ENCODE measurements around the gene PRR3.

PRR3 gene

GRCh38 chr6:30554962-30555815 lies 1.9 kb upstream of the PRR3 start:
- peak overlapping the region; percentile 99 for H3K27ac ChIP-seq (ENCODE audit: low read depth, low read length)
- H3K9me3 ChIP-seq (ENCODE audit: control insufficient read depth in 1 of 2, low read length in 2 of 2), result no peaks in the 10 kb centered on the region
- no peaks in the 10 kb centered on the region for H3K27me3 ChIP-seq (ENCODE audit: control insufficient read depth in 1 of 2, insufficient read depth in 2 of 2, low read length in 2 of 2)
- H3K9ac ChIP-seq (ENCODE audit: low read depth in 1 of 2, low read length in 2 of 2), result peak overlapping the region; percentile 67 to 91
- peaks cover 9 to 18% of the 10 kb centered on the region in 2 donors for H3K4me1 ChIP-seq (ENCODE audit: control insufficient read depth in 1 of 2, insufficient read depth in 2 of 2, low read length in 2 of 2)
- peak overlapping the region; percentile 98 to 100 for H3K4me3 ChIP-seq (ENCODE audit: low read depth in 1 of 2, low read length in 2 of 2)
- peaks cover 9 to 39% of the 10 kb centered on the region in 2 donors for H3K36me3 ChIP-seq (ENCODE audit: control insufficient read depth in 1 of 2, insufficient read depth in 2 of 2, low read length in 2 of 2)

- H3K36me3 ChIP-seq (ENCODE audit: control insufficient read depth in 1 of 2, insufficient read depth in 2 of 2, low read length in 2 of 2), result peaks cover 4 to 37% of the 10 kb centered on the region in 2 donors
- H3K4me3 ChIP-seq (ENCODE audit: low read depth in 1 of 2, low read length in 2 of 2), result peak overlapping the region; percentile 98 to 100
- peak overlapping the region; percentile 99 for H3K27ac ChIP-seq (ENCODE audit: low read depth, low read length)
- no peaks in the 10 kb centered on the region for H3K9me3 ChIP-seq (ENCODE audit: control insufficient read depth in 1 of 2, low read length in 2 of 2)
- H3K4me1 ChIP-seq (ENCODE audit: control insufficient read depth in 1 of 2, insufficient read depth in 2 of 2, low read length in 2 of 2), result peaks cover 9 to 18% of the 10 kb centered on the region in 2 donors
- H3K9ac ChIP-seq (ENCODE audit: low read depth in 1 of 2, low read length in 2 of 2), result peak overlapping the region; percentile 67 to 91
- H3K27me3 ChIP-seq (ENCODE audit: control insufficient read depth in 1 of 2, insufficient read depth in 2 of 2, low read length in 2 of 2), result no peaks in the 10 kb centered on the region
These were observed 1.4 kb upstream of the PRR3 start for GRCh38 chr6:30555816-30556065.

- Histone ChIP-seq H3K9me3 (ENCODE audit: control insufficient read depth in 1 of 2, low read length in 2 of 2) (no peaks in the 10 kb centered on the region), H3K27me3 (ENCODE audit: control insufficient read depth in 1 of 2, insufficient read depth in 2 of 2, low read length in 2 of 2) (no peaks in the 10 kb centered on the region)
These were observed 809 bp upstream of the PRR3 start, which contains the start of gene GNL1 for GRCh38 chr6:30556066-30556905. Gene GNL1, minus strand, starts transcription at chr6:30556489. Its CDS starts 286 bp downstream, at chr6:30556203.

GRCh38 chr6:30557683-30557981 lies 537 bp downstream of the PRR3 start:
- peak overlapping the region; percentile 98 to 100 for H3K4me3 ChIP-seq (ENCODE audit: low read depth in 1 of 2, low read length in 2 of 2)
- H3K27ac ChIP-seq (ENCODE audit: low read depth, low read length), result no peak overlapping the region
- no peaks in the 10 kb centered on the region for H3K9me3 ChIP-seq (ENCODE audit: control insufficient read depth in 1 of 2, low read length in 2 of 2)
- H3K36me3 ChIP-seq (ENCODE audit: control insufficient read depth in 1 of 2, insufficient read depth in 2 of 2, low read length in 2 of 2), result peaks cover 0 to 32% of the 10 kb centered on the region in 2 donors
- peaks cover 9 to 18% of the 10 kb centered on the region in 2 donors for H3K4me1 ChIP-seq (ENCODE audit: control insufficient read depth in 1 of 2, insufficient read depth in 2 of 2, low read length in 2 of 2)
- peak overlapping the region; percentile 67 to 91 for H3K9ac ChIP-seq (ENCODE audit: low read depth in 1 of 2, low read length in 2 of 2)
- no peaks in the 10 kb centered on the region for H3K27me3 ChIP-seq (ENCODE audit: control insufficient read depth in 1 of 2, insufficient read depth in 2 of 2, low read length in 2 of 2)

More at GRCh38 chr6:30556066-30556905, 809 bp upstream of the PRR3 start, which contains the start of gene GNL1:
- H3K9ac ChIP-seq (ENCODE audit: low read depth in 1 of 2, low read length in 2 of 2), result peak within 1 kb of the TSS; percentile 67 to 91
- H3K36me3 ChIP-seq (ENCODE audit: control insufficient read depth in 1 of 2, insufficient read depth in 2 of 2, low read length in 2 of 2), result peaks cover 0 to 34% of the 10 kb centered on the region in 2 donors
- H3K4me3 ChIP-seq (ENCODE audit: low read depth in 1 of 2, low read length in 2 of 2), result peak within 1 kb of the TSS; percentile 98 to 100
- peak within 1 kb of the TSS; percentile 99 for H3K27ac ChIP-seq (ENCODE audit: low read depth, low read length)
- peaks cover 9 to 18% of the 10 kb centered on the region in 2 donors for H3K4me1 ChIP-seq (ENCODE audit: control insufficient read depth in 1 of 2, insufficient read depth in 2 of 2, low read length in 2 of 2)

- no peak overlapping the region for H3K27ac ChIP-seq (ENCODE audit: low read depth, low read length)
- no peak overlapping the region for H3K4me3 ChIP-seq (ENCODE audit: low read depth in 1 of 2, low read length in 2 of 2)
- peaks cover 8 to 9% of the 10 kb centered on the region in 2 donors for H3K4me1 ChIP-seq (ENCODE audit: control insufficient read depth in 1 of 2, insufficient read depth in 2 of 2, low read length in 2 of 2)
- no peaks in the 10 kb centered on the region for H3K27me3 ChIP-seq (ENCODE audit: control insufficient read depth in 1 of 2, insufficient read depth in 2 of 2, low read length in 2 of 2)
- H3K9ac ChIP-seq (ENCODE audit: low read depth in 1 of 2, low read length in 2 of 2), result no peak overlapping the region
- no peaks in the 10 kb centered on the region for H3K9me3 ChIP-seq (ENCODE audit: control insufficient read depth in 1 of 2, low read length in 2 of 2)
- peaks cover 7 to 20% of the 10 kb centered on the region in 2 donors for H3K36me3 ChIP-seq (ENCODE audit: control insufficient read depth in 1 of 2, insufficient read depth in 2 of 2, low read length in 2 of 2)
These were observed 3.8 kb downstream of the PRR3 start for GRCh38 chr6:30560930-30561329.

- Histone ChIP-seq H3K36me3 (ENCODE audit: control insufficient read depth in 1 of 2, insufficient read depth in 2 of 2, low read length in 2 of 2) (peaks cover 7 to 20% of the 10 kb centered on the region in 2 donors), H3K9ac (ENCODE audit: low read depth in 1 of 2, low read length in 2 of 2) (no peak overlapping the region), H3K9me3 (ENCODE audit: control insufficient read depth in 1 of 2, low read length in 2 of 2) (no peaks in the 10 kb centered on the region), H3K4me3 (ENCODE audit: low read depth in 1 of 2, low read length in 2 of 2) (no peak overlapping the region), H3K27me3 (ENCODE audit: control insufficient read depth in 1 of 2, insufficient read depth in 2 of 2, low read length in 2 of 2) (no peaks in the 10 kb centered on the region), H3K4me1 (ENCODE audit: control insufficient read depth in 1 of 2, insufficient read depth in 2 of 2, low read length in 2 of 2) (peaks cover 5 to 6% of the 10 kb centered on the region in 2 donors), H3K27ac (ENCODE audit: low read depth, low read length) (no peak overlapping the region)
These were observed 5.7 kb downstream of the PRR3 start for GRCh38 chr6:30562470-30563425.

- H3K4me3 ChIP-seq (ENCODE audit: low read depth in 1 of 2, low read length in 2 of 2), result no peak overlapping the region
- peaks cover 7 to 20% of the 10 kb centered on the region in 2 donors for H3K36me3 ChIP-seq (ENCODE audit: control insufficient read depth in 1 of 2, insufficient read depth in 2 of 2, low read length in 2 of 2)
- H3K27ac ChIP-seq (ENCODE audit: low read depth, low read length), result no peak overlapping the region
- no peak overlapping the region for H3K9ac ChIP-seq (ENCODE audit: low read depth in 1 of 2, low read length in 2 of 2)
- no peaks in the 10 kb centered on the region for H3K27me3 ChIP-seq (ENCODE audit: control insufficient read depth in 1 of 2, insufficient read depth in 2 of 2, low read length in 2 of 2)
- no peaks in the 10 kb centered on the region for H3K9me3 ChIP-seq (ENCODE audit: control insufficient read depth in 1 of 2, low read length in 2 of 2)
- H3K4me1 ChIP-seq (ENCODE audit: control insufficient read depth in 1 of 2, insufficient read depth in 2 of 2, low read length in 2 of 2), result no peaks in the 10 kb centered on the region
These were observed 7.0 kb downstream of the PRR3 start for GRCh38 chr6:30564114-30564513.

- Histone ChIP-seq H3K27me3 (ENCODE audit: control insufficient read depth in 1 of 2, insufficient read depth in 2 of 2, low read length in 2 of 2) (no peaks in the 10 kb centered on the region), H3K4me1 (ENCODE audit: control insufficient read depth in 1 of 2, insufficient read depth in 2 of 2, low read length in 2 of 2) (peaks cover 6 to 7% of the 10 kb centered on the region in 2 donors), H3K27ac (ENCODE audit: low read depth, low read length) (no peak overlapping the region), H3K36me3 (ENCODE audit: control insufficient read depth in 1 of 2, insufficient read depth in 2 of 2, low read length in 2 of 2) (peaks cover 7 to 20% of the 10 kb centered on the region in 2 donors), H3K9ac (ENCODE audit: low read depth in 1 of 2, low read length in 2 of 2) (no peak overlapping the region), H3K4me3 (ENCODE audit: low read depth in 1 of 2, low read length in 2 of 2) (no peak overlapping the region), H3K9me3 (ENCODE audit: control insufficient read depth in 1 of 2, low read length in 2 of 2) (no peaks in the 10 kb centered on the region)
These were observed 8.7 kb downstream of the PRR3 start for GRCh38 chr6:30565772-30566171.

- Histone ChIP-seq H3K4me3 (ENCODE audit: low read depth in 1 of 2, low read length in 2 of 2) (no peak overlapping the region), H3K27me3 (ENCODE audit: control insufficient read depth in 1 of 2, insufficient read depth in 2 of 2, low read length in 2 of 2) (no peaks in the 10 kb centered on the region), H3K9me3 (ENCODE audit: control insufficient read depth in 1 of 2, low read length in 2 of 2) (no peaks in the 10 kb centered on the region), H3K27ac (ENCODE audit: low read depth, low read length) (no peak overlapping the region), H3K4me1 (ENCODE audit: control insufficient read depth in 1 of 2, insufficient read depth in 2 of 2, low read length in 2 of 2) (peaks cover 21% of the 10 kb centered on the region in 2 donors), H3K36me3 (ENCODE audit: control insufficient read depth in 1 of 2, insufficient read depth in 2 of 2, low read length in 2 of 2) (peaks cover under 1 to 1% of the 10 kb centered on the region in 2 donors), H3K9ac (ENCODE audit: low read depth in 1 of 2, low read length in 2 of 2) (no peak overlapping the region)
These were observed 11.2 kb downstream of the PRR3 start for GRCh38 chr6:30568245-30568644.

Data from duodenal mucosa (tissue), 2 donors.